K562 (cell line): ENCODE measurements around the gene JAK3. TPM values are rescaled to one million over a fixed set of nuclear protein-coding genes. Genes with fewer than 3 reads are reported as not detected.
A peak's percentile ranks its signal among the peaks of the same experiment; 100 is the strongest.

Experiments
- ARHGAP35 ChIP-seq: fragments of 450-650 bp; IDR thresholded peaks from 2 replicates; pipeline ENCODE4 v1.6.1; 2018; ENCODE audit not compliant: partially characterized antibody
- ASH1L ChIP-seq: fragments of 450-650 bp; IDR thresholded peaks from 2 replicates; pipeline ENCODE4 v1.6.1; 2018; ENCODE audit warnings: borderline replicate concordance, mild to moderate bottlenecking, low read depth; ENCODE audit not compliant: partially characterized antibody
- FOXJ2 ChIP-seq: fragments of 200-800 bp; sonication (Bioruptor generic); IDR thresholded peaks from 2 replicates; pipeline ENCODE4 v1.6.1; 2016; ENCODE audit warnings: missing genetic modification characterization, missing compliant biosample characterization
- GTF2F1 ChIP-seq: IDR thresholded peaks from 2 replicates; pipeline ENCODE4 v1.6.1; 2011; ENCODE audit warnings: low read depth, low read length, improper control_type of control experiment
- MYC ChIP-seq, 2 experiments: fragments of 250-450 bp in 1 of 2; sonication (Bioruptor Pico) in 1 of 2; IDR thresholded peaks; 2 replicates each; pipeline versions ENCODE4 v1.5.1 to v1.6.1; 2012 to 2021; ENCODE audit warnings: low read depth in 2 of 2, borderline replicate concordance in 1 of 2, improper control_type of control experiment in 1 of 2, low read length in 1 of 2, mild to moderate bottlenecking in 1 of 2, moderate library complexity in 1 of 2
- PHB ChIP-seq: fragments of 250-450 bp; sonication (Bioruptor Pico); IDR thresholded peaks from 2 replicates; pipeline ENCODE4 v1.5.0; 2021
- PTBP1 ChIP-seq: fragments of 200-400 bp; formaldehyde crosslinking; IDR thresholded peaks from 2 replicates; pipeline ENCODE4 v1.6.1; 2017; ENCODE audit warnings: low read depth, low read length
- SP1 ChIP-seq: sonication (generic); formaldehyde crosslinking; IDR thresholded peaks from 2 replicates; pipeline ENCODE4 v1.8.1; 2022; ENCODE audit warnings: mild to moderate bottlenecking, missing genetic modification reagents
- ZNF197 ChIP-seq: fragments of 200-800 bp; sonication (Bioruptor generic); IDR thresholded peaks from 2 replicates; pipeline ENCODE4 v1.6.1; 2016; ENCODE audit warnings: low read depth, missing genetic modification characterization, missing compliant biosample characterization
- ZNF644 ChIP-seq: fragments of 200-800 bp; sonication (Bioruptor generic); IDR thresholded peaks from 2 replicates; pipeline ENCODE4 v1.6.1; 2016; ENCODE audit warnings: low read depth, missing genetic modification characterization, missing compliant biosample characterization
- polyA plus RNA-seq, 8 experiments: library from polyadenylated mRNA; depleted of rRNA in 4 of 8; stranded (reverse) in 5 of 8; unstranded in 3 of 8; fragments of >200 nt; fragmentation: Nextera tagmentation in 2 of 8; fragmentation: Illumina TruSeq in 1 of 8; extraction: Ambion mirVana in 2 of 8; extraction: Trizol in 1 of 8; gene quantifications; 2 replicates each; pipeline versions ENCODE4 v1.2.1 to v1.2.3, GENCODE V29; 2011 to 2014; ENCODE audit warnings: inconsistent platforms in 1 of 8, missing spikeins in 1 of 8
- total RNA-seq, 7 experiments: library from RNA; depleted of rRNA in 6 of 7; stranded (reverse); fragments of >200 nt in 6 of 7; fragmentation: Illumina TruSeq in 2 of 7; extraction: Trizol in 2 of 7; gene quantifications; 2 replicates each; pipeline versions ENCODE4 v1.2.1 to v1.2.3, GENCODE V29; 2011 to 2021; ENCODE audit warnings: low replicate concordance in 1 of 7
- TF ChIP-seq, protein P1 (sequence below), 2 experiments: fragments of 450-650 bp in 1 of 2; sonication (generic) in 1 of 2; formaldehyde crosslinking in 1 of 2; IDR thresholded peaks in 1 of 2; conservative IDR thresholded peaks in 1 of 2; 2 replicates each; pipeline versions ENCODE4 v1.6.1 to v1.8.1; 2016 to 2023; ENCODE audit warnings: mild to moderate bottlenecking in 2 of 2, moderate library complexity in 2 of 2, inconsistent platforms in 1 of 2, missing genetic modification reagents in 1 of 2
- TF ChIP-seq, protein P2 (sequence below): fragments of 450-650 bp; IDR thresholded peaks from 2 replicates; pipeline ENCODE4 v1.7.0; 2016; ENCODE audit warnings: borderline replicate concordance
- TF ChIP-seq, protein P3 (sequence below): fragments of 450-650 bp; formaldehyde crosslinking; IDR thresholded peaks from 2 replicates; pipeline ENCODE4 v1.4.0; 2020; ENCODE audit warnings: mild to moderate bottlenecking, moderate library complexity
- TF ChIP-seq, protein P4 (sequence below): fragments of 450-650 bp; conservative IDR thresholded peaks from 2 replicates; pipeline ENCODE4 v1.6.1; 2016; ENCODE audit warnings: missing genetic modification characterization, low read depth, mild to moderate bottlenecking, control low read depth, missing compliant biosample characterization
- TF ChIP-seq, protein P5 (sequence below): fragments of 150-350 bp; IDR thresholded peaks from 2 replicates; pipeline ENCODE4 v1.6.1; 2014; ENCODE audit warnings: low read depth, mild to moderate bottlenecking, low read length, borderline replicate concordance

JAK3 gene
- total and polyA plus RNA-seq, 9 of the 15 experiments (the other 6 are each of a cell fraction or from before 2014, with no cell fraction given), result 0.01 to 0.18 (median 0.07) TPM; not detected in 1

DNA sequence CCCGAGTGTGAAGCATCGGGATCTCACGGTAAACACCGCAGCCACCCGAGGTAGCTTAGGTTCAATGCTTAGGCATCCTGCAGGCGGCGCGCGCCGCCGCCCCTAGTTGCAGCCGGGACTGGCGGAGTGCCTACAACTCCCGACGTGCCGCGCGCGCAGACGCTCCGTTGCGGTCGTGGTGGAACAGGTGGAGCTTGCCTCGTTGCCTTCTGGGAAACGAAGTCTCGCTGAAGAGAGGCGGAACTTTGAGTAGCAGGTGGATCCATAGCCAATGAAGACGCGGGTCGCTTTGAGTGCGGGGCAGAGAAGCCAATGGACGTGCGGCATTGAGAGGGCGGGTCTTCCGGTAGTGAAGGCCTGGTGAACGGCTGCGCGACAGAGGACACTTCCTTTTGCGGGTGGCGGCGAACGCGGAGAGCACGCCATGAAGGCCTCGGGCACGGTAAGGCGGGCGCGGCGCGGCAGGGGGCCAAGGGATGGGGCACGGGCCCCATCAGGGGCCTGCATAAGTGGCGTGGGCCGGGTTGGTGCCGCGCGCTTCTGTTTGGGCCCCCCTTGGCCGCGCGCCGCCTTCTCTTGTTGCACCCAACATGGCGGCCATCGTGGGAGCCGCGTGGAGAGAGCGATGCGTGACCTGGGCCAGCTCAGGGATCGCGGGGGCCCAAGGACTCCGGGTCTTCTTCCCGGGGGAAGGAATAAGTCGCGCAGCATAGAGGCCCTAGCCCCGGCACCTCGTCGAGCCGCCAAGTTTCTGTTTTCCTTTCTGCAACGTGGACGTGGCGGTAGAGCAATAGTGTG lies 11.9 kb upstream of the JAK3 start, which contains the start of gene RPL18A (continued):
- TF ChIP-seq, protein P1, sequence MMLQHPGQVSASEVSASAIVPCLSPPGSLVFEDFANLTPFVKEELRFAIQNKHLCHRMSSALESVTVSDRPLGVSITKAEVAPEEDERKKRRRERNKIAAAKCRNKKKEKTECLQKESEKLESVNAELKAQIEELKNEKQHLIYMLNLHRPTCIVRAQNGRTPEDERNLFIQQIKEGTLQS (IDR thresholded peaks at IDR 0.05), result no peak
- TF ChIP-seq, protein P1 (CRISPR knock-in tag; conservative IDR thresholded peaks at IDR 0.05), result no peak
- TF ChIP-seq, protein P2, sequence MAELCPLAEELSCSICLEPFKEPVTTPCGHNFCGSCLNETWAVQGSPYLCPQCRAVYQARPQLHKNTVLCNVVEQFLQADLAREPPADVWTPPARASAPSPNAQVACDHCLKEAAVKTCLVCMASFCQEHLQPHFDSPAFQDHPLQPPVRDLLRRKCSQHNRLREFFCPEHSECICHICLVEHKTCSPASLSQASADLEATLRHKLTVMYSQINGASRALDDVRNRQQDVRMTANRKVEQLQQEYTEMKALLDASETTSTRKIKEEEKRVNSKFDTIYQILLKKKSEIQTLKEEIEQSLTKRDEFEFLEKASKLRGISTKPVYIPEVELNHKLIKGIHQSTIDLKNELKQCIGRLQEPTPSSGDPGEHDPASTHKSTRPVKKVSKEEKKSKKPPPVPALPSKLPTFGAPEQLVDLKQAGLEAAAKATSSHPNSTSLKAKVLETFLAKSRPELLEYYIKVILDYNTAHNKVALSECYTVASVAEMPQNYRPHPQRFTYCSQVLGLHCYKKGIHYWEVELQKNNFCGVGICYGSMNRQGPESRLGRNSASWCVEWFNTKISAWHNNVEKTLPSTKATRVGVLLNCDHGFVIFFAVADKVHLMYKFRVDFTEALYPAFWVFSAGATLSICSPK, result no peak
- TF ChIP-seq FOXJ2 (tag) (peak; percentile 90), ZNF197 (CRISPR knock-in tag) (peak; percentile 83; the same call in 1 of the 2 replicates), PHB (CRISPR knock-in tag) (0 out of 2 replicates have a peak, but pooled peaks have one; percentile 44), GTF2F1 (peak; percentile 94), ZNF644 (tag) (no peak), PTBP1 (no peak), MYC (IDR thresholded peaks at IDR 0.05; ENCODE audit: low read depth, low read length) (peak; percentile 96), MYC (CRISPR knock-in tag; IDR thresholded peaks at IDR 0.05; ENCODE audit: borderline replicate concordance, low read depth) (peak; percentile 100), SP1 (CRISPR knock-in tag) (peak; percentile 96), ASH1L (peak; percentile 96), ARHGAP35 (no peak)
- TF ChIP-seq, protein P3, sequence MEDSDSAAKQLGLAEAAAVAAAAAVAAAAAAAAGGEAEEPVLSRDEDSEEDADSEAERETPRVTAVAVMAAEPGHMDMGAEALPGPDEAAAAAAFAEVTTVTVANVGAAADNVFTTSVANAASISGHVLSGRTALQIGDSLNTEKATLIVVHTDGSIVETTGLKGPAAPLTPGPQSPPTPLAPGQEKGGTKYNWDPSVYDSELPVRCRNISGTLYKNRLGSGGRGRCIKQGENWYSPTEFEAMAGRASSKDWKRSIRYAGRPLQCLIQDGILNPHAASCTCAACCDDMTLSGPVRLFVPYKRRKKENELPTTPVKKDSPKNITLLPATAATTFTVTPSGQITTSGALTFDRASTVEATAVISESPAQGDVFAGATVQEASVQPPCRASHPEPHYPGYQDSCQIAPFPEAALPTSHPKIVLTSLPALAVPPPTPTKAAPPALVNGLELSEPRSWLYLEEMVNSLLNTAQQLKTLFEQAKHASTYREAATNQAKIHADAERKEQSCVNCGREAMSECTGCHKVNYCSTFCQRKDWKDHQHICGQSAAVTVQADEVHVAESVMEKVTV (CRISPR knock-in tag), result peak; percentile 76
- TF ChIP-seq, protein P4, sequence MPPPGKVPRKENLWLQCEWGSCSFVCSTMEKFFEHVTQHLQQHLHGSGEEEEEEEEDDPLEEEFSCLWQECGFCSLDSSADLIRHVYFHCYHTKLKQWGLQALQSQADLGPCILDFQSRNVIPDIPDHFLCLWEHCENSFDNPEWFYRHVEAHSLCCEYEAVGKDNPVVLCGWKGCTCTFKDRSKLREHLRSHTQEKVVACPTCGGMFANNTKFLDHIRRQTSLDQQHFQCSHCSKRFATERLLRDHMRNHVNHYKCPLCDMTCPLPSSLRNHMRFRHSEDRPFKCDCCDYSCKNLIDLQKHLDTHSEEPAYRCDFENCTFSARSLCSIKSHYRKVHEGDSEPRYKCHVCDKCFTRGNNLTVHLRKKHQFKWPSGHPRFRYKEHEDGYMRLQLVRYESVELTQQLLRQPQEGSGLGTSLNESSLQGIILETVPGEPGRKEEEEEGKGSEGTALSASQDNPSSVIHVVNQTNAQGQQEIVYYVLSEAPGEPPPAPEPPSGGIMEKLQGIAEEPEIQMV, result no peak
- TF ChIP-seq, protein P5, sequence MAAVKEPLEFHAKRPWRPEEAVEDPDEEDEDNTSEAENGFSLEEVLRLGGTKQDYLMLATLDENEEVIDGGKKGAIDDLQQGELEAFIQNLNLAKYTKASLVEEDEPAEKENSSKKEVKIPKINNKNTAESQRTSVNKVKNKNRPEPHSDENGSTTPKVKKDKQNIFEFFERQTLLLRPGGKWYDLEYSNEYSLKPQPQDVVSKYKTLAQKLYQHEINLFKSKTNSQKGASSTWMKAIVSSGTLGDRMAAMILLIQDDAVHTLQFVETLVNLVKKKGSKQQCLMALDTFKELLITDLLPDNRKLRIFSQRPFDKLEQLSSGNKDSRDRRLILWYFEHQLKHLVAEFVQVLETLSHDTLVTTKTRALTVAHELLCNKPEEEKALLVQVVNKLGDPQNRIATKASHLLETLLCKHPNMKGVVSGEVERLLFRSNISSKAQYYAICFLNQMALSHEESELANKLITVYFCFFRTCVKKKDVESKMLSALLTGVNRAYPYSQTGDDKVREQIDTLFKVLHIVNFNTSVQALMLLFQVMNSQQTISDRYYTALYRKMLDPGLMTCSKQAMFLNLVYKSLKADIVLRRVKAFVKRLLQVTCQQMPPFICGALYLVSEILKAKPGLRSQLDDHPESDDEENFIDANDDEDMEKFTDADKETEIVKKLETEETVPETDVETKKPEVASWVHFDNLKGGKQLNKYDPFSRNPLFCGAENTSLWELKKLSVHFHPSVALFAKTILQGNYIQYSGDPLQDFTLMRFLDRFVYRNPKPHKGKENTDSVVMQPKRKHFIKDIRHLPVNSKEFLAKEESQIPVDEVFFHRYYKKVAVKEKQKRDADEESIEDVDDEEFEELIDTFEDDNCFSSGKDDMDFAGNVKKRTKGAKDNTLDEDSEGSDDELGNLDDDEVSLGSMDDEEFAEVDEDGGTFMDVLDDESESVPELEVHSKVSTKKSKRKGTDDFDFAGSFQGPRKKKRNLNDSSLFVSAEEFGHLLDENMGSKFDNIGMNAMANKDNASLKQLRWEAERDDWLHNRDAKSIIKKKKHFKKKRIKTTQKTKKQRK, result peak; percentile 92
